ENCODE measurements around the gene PRRT3. TPM values are rescaled to one million over a fixed set of nuclear protein-coding genes. Genes with fewer than 3 reads are reported as not detected.

Gene PRRT3
- total RNA-seq, result 1 to 10 TPM; 5.6 to 5.7 TPM

DNA sequence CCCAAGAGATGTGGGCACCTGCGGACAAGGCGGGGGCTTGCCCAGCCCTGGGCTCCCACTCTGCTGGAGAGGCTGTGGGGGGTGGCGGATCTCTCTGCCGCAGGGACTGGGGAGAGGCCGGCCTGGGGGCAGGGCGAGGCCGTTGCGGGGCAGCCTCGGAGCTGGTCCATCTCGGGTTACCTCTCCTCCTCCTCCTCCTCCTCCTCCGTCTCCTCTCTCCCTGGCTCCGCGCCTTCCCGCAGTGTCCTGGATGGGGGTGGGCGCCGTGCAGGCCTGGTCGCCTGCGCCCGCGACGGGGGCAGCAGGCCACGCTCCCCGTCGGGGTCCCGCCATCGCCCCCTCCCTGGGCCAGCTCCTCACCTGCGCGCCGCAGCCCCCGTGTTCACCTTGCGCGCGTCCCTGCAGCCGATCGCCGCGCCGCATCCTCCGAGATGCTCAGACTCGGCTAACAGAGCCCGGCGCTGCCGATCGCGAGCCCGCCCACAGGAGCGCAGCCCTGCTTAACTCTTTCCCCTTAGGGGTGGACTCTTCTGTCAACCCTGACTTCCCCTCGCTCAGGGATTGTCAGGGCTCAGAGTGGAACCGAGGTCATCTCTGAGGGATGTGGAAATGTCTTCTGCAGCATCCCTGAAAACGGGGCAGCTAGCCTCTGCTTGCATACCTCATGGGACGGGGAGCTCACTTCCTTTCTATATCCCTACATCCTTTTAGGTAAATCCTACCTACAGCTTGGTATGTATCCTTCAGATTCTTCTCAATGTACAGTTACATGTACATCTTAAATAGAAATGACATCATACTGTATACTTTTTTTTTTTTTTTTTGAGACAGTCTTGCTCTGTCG is at the start of gene PRRT3:
Gene PRRT3 (minus strand): TSS at position 447 of the 844 bp plus-strand sequence. CDS start 2,293 bp downstream, outside the sequence.
- Mint-ChIP-seq H3K9me3 (no peaks in the 10 kb centered on the region), H3K27ac (peak within 1 kb of the TSS; percentile 80), H3K4me3 (peak within 1 kb of the TSS; percentile 84), H3K27me3 (no peaks in the 10 kb centered on the region), H3K4me1 (ENCODE audit: low read depth) (peaks cover 13% of the 10 kb centered on the region), H3K36me3 (ENCODE audit: low read depth) (no peaks in the 10 kb centered on the region)
- ChIA-PET POLR2A (interaction anchor here (0.6 to 3.9 kb wide), 9 partner anchors 12 to 109 kb away, joined by 3 to 36 read pairs (median 3); partner anchors contain the start of genes CRELD1, FANCD2, IL17RE and RPUSD3), CTCF (interaction anchor here (1.2 to 1.6 kb wide), 4 partner anchors 19 to 125 kb away, joined by 3 to 7 read pairs (median 5); partner anchors contain the start of gene CRELD1)
- intact Hi-C loops (cut with micrococcal nuclease), result no loop called here
- ATAC-seq (peak; percentile 87), DNase-seq (peak; percentile 81)
- TF ChIP-seq, protein P1, sequence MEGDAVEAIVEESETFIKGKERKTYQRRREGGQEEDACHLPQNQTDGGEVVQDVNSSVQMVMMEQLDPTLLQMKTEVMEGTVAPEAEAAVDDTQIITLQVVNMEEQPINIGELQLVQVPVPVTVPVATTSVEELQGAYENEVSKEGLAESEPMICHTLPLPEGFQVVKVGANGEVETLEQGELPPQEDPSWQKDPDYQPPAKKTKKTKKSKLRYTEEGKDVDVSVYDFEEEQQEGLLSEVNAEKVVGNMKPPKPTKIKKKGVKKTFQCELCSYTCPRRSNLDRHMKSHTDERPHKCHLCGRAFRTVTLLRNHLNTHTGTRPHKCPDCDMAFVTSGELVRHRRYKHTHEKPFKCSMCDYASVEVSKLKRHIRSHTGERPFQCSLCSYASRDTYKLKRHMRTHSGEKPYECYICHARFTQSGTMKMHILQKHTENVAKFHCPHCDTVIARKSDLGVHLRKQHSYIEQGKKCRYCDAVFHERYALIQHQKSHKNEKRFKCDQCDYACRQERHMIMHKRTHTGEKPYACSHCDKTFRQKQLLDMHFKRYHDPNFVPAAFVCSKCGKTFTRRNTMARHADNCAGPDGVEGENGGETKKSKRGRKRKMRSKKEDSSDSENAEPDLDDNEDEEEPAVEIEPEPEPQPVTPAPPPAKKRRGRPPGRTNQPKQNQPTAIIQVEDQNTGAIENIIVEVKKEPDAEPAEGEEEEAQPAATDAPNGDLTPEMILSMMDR (IDR thresholded peaks at IDR 0.05), result no peak

DNA sequence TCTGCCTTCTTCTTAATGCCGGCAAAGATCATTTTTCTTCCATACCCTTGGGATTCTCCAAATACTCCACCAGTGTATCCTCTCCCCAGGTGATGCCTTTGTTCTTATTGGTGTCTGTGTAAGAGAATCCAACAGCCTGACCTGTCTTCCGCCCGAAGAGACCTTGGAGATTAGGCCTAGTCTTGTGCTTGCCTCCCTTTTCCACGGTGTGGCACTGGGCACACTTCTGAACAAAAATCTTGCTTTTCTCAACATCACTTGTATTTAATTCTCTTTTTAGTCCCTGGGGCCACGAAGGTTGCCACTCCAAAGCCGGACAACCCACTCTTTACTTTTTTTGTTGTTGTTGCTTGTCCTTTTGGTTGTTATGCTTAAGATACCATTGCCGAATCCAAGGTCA is 48.5 kb upstream of the PRRT3 start:
- Mint-ChIP-seq H3K4me1 (ENCODE audit: low read depth) (no peaks in the 10 kb centered on the region), H3K4me3 (no peak overlapping the region), H3K36me3 (ENCODE audit: low read depth) (peaks cover 43% of the 10 kb centered on the region), H3K27ac (no peak overlapping the region), H3K27me3 (no peaks in the 10 kb centered on the region), H3K9me3 (no peaks in the 10 kb centered on the region)
- ATAC-seq (no peak), DNase-seq (no peak)
- TF ChIP-seq, protein P1 (IDR thresholded peaks at IDR 0.05), result no peak
- CTCF ChIA-PET, result interaction anchor here (1.1 kb wide), 1 partner anchor 18 kb away, joined by 4 read pairs; no protein-coding TSS in a partner anchor
- intact Hi-C loops (cut with micrococcal nuclease), result no loop called here
- POLR2A ChIA-PET, result interaction anchor here (1.2 to 1.4 kb wide), 2 partner anchors 18 to 35 kb away, joined by 3 read pairs; no protein-coding TSS in a partner anchor

DNA sequence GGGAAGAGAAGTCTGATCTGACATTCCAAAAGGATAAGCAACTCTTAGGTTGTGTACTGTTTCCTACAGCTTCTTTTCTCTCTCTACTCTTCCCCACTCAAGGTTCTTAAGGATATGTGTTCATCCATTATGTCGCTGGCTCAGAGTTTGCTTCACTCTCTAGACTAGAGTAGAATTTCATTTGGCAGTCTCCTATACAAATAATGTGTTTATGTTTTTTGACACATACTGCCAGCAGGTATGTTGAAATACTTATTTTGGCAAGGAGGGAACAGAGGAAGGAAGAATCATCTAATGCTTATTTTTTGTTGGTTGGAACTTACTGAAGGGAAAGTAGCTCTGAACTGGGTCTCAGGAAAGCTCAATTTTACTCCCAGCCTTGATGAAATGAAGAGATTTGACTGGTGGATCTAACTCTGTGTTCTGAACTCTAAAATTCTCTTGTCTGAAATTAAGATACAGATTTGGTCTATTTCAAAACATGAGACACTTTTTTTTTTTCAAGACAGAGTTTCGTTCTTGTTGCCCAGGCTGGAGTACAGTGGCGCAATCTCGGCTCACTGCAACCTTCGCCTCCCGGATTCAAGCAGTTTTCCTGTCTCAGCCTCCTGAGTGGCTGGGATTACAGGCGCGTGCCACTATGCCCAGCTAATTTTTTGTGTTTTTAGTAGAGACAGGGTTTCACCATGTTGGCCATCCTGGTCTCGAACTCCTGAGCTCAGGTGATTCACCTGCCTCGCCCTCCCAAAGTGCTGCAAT is 42.1 kb upstream of the PRRT3 start:
- Mint-ChIP-seq H3K36me3 (ENCODE audit: low read depth) (peaks cover 40% of the 10 kb centered on the region), H3K27me3 (no peaks in the 10 kb centered on the region), H3K9me3 (no peaks in the 10 kb centered on the region), H3K4me1 (ENCODE audit: low read depth) (peaks cover 6% of the 10 kb centered on the region), H3K4me3 (no peak overlapping the region), H3K27ac (no peak overlapping the region)
- intact Hi-C loops (cut with micrococcal nuclease), result no loop called here
- ATAC-seq, result no peak
- no peak for DNase-seq
- TF ChIP-seq, protein P1 (IDR thresholded peaks at IDR 0.05), result no peak
- POLR2A ChIA-PET, result interaction anchor here (0.7 to 2.3 kb wide), 2 partner anchors 11 to 265 kb away, joined by 3 to 9 read pairs; no protein-coding TSS in a partner anchor
- CTCF ChIA-PET, result interaction anchor here (0.7 to 1.2 kb wide), 3 partner anchors 13 to 159 kb away, joined by 4 to 5 read pairs (median 4); no protein-coding TSS in a partner anchor

DNA sequence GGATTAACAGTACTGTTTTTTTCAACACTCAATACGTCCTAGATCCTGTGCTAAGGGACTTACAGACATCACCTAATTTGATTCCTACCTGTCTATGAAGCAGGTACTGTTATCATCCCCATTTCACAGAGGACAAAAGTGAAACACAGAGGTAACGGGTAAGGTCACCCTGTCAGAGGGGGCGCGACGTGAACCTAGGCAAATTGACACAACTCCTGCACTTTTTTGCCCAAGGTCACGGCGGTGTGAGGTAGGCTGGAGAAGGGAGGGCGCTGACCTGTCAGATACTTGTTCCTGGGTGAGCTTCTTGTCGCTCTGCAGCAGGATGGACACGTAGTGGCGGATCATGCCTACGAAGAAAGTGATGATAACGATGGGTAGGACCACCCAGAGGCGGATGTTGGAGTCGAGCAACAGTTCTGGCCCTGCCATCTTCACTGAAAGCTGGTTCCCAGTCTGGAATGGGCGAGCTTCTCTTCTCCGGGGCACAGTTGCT is 34.1 kb upstream of the PRRT3 start:
- POLR2A ChIA-PET, result interaction anchor here (0.6 to 2.5 kb wide), 17 partner anchors 9 to 334 kb away, joined by 3 to 13 read pairs (median 3); partner anchors contain the start of gene CRELD1
- Mint-ChIP-seq H3K4me3 (peak overlapping the region; percentile 97), H3K27me3 (no peaks in the 10 kb centered on the region), H3K9me3 (no peaks in the 10 kb centered on the region), H3K36me3 (ENCODE audit: low read depth) (peaks cover 19% of the 10 kb centered on the region), H3K4me1 (ENCODE audit: low read depth) (peaks cover 34% of the 10 kb centered on the region), H3K27ac (peak overlapping the region; percentile 95)
- intact Hi-C loops (cut with micrococcal nuclease), result loop anchor here (10.0 kb wide), 1 partner anchor 259 kb away; the partner anchor contains the start of gene TATDN2
- TF ChIP-seq, protein P1 (IDR thresholded peaks at IDR 0.05), result no peak
- no peak for DNase-seq
- CTCF ChIA-PET, result interaction anchor here (1.0 to 1.3 kb wide), 2 partner anchors 37 to 54 kb away, joined by 4 to 6 read pairs; no protein-coding TSS in a partner anchor
- peak; percentile 56 for ATAC-seq
